NOMO-1 (cell line): ENCODE measurements around the gene HECTD1.
"Not testable (repeated sequence)": the region's sequence is repeated elsewhere in the genome, so short reads cannot be mapped to it uniquely, and the experiment has no call there.

Experiments
- DNase-seq, 2 experiments: peaks; one replicate each; lab custom pipeline; 2025; ENCODE audit not compliant: unreplicated experiment in 2 of 2; lab: John Stamatoyannopoulos, UW

The HECTD1 gene

DNA sequence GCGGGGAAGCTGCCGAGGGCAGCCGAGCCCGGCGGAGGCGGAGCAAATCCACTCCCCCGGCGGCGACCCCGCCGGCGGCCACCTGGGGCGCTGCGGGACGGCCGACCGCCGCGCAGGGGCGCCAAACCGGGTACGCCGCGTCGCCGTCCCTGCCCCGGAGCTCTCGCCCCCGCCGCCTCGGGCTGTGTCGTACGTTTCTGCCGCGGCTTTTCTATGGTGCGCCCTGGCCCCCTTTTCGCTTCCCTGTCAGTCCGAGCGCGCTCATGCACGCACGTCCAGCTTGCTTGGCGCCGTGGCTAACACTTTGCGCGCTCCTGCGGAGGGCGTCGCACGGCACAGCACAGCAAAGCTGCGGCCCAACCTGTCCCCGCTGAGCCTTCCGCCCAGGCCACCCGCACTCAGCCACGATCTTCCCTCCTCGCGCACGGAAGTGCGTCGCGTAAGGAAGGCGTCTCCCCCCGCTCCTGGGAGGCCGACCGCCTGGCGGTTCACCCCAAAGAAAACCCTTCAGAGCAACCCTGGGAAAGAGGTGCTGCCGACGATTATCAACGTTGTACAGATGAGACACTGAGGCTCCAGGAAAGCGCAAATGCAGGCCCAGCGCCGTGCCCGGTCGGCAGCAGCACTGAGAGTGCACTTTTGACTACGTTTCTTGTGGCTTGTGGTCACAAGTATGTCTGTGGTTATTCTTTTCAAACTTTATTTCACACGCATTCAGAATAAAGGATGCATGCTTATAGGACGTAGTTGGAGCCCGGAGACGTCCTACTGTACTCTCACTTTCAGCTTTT lies at the start of gene HECTD1:
Gene HECTD1, minus strand, starts transcription at position 39 of the 791 bp plus-strand sequence. CDS start 1,857 bp downstream, outside the sequence.
- peak; percentile 90 to 92 for DNase-seq

DNA sequence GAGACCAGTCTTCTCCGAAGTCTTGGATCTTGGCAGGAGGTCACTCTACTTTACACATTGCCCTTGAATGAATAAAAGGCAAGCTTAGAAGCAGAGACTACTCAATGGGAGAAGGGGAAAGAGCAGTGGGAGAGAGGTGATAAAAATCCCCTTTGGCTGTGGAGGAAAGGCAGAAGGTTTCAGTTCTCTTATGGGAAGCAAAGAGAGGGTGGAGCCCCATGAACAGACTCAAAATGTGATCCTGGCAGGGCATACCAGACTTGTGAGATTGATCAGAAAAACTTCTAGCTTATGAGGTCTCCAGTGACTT lies 49.6 kb upstream of the HECTD1 start:
- DNase-seq = no peak

- no peak for DNase-seq
These were observed 49.1 kb upstream of the HECTD1 start for GRCh38 chr14:31256534-31257243.

DNA sequence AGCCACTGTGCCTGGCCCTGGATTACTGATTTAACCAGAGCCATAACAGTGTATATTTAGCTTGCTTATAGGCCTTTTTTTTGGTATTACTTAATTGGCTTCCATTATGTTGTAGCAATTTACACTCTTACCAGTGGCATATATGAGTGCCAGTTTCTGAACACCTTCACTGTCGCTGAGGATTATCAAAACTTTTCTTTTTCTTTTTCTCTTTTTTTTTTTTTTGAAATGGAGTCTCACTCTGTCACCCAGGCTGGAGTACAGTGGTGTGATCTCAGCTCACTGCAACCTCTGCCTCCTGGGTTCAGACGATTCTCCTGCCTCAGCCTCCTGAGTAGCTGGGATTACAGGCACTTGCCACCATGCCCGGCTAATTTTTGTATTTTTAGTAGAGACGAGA lies 48.3 kb upstream of the HECTD1 start:
- not testable (repeated sequence) for DNase-seq

DNA sequence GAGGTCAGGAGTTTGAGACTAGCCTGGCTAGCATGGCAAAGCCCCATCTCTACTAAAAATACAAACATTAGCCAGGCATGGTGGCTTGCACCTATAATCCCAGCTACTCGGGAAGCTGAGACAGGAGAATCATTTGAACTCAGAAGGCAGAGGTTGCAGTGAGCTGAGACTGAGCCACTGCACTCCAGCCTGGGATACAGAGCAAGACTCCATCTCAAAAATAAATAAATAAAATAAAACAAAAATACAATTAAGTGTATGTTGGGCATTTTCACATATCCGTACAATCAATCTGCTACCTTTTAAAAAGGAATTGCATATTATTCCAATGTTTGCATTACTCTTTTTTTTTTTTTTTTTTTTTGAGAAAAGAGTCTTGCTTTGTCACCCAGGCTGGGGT lies 47.7 kb upstream of the HECTD1 start:
- DNase-seq = no peak

DNA sequence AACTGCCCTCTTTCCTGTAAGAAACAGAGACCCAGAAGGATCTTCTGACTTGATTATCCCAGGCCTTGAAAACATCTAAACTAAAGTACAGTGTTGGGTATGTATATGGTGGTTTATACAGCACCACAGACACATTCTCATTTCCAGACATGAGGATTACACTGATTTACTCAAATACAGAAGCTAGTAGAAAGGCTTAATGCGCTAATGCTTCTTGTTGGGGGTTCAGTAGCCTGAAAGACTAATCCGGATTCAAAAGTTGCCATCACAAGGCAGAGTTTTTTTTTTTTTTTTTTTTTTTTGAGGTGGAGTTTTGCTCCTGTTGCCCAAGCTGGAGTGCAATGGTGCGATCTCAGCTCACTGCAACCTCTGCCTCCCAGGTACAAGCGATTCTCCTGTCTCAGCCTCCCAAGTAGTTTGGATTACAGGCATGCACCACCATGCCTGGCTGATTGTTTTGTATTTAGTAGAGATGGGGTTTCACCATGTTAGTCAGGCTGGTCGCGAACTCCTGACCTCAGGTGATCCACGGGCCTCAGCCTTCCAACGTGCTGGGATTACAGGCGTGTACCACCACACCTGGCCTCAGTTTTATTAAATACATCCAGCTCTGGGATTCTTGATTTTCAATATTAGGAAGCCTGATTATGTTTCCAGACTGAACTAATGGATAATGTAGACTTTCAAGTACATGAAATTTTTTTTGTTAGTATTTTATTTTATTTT lies 46.3 kb upstream of the HECTD1 start:
- no peak for DNase-seq

GRCh38 chr14:31252865-31253264 lies 45.3 kb upstream of the HECTD1 start:
- DNase-seq = no peak

- no peak for DNase-seq
These were observed 43.7 kb upstream of the HECTD1 start for GRCh38 chr14:31251028-31251958.

DNA sequence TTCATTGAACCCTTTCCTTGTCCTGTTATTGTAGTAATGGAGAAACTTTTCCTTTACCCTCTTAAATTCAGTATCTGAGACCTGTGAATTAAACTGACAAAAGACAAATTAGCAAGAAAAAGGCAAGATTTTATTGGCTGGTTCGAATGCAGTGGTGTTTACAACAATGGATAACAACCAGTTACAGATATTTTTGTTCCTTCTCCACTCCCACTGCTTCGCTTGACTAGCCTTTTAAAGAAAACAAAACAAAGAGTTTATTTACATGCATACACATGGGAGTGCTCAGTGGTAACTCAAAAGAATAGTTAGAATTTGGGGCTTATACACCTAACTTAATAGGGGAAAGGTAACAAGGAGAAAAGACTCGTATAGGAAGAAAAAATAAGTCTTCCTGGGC lies 37.0 kb upstream of the HECTD1 start:
- DNase-seq = no peak

GRCh38 chr14:31243860-31244259 lies 36.3 kb upstream of the HECTD1 start:
- DNase-seq = peak in 1 of 2 experiments; percentile 9

- not testable (repeated sequence) for DNase-seq
These were observed 34.8 kb upstream of the HECTD1 start for GRCh38 chr14:31242161-31242940.

DNA sequence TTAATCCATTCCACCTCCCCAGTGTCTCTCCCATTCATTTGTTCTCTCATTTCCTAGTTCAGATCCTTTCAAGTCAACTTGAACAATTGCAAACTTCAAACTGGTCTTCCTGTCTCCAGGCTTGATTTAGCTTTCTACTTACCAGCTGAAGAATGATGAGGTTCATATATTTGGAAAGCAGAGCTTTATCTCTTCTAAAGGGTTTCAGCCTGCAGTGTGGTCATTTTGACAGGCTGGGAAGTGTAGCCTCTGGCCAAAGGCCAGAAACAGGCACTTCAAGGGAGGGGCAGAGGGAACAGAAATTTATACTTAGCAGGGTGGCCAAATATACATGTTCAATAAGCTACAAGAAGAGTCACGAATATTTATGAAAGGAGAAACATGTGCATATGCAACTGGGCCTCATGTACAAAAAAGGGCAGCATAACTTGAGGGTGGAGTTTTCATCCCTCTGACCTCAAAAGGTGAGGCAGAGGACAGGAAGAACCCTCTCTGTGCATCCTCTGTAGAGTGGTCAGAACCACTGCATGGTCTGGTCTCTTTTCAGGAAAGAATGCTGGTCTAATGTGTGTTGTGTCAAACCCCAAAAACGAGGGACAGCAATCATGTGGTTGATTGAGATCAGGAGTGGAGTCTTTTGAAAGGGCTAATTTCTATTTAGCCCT lies 34.0 kb upstream of the HECTD1 start:
- DNase-seq = no peak

DNA sequence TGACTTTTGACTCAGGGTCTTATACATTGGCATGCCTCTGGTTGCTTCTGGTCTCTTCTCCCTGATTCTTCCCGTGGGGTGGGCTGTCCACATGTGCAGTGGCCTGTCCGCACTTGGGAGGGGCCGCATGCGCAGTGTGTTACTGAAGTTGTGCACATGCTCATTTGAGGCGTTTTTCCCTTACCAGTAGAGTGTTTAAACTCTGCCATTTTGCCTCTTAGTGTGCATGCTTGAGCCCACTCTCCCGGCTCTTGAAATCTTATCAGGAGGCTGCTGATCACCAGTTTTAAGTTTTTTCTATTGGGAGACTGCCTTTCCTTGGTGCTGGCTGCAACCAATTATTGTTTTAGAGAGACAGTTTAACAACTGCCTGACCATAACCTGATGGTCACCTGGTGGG lies 32.1 kb upstream of the HECTD1 start:
- DNase-seq = no peak

DNA sequence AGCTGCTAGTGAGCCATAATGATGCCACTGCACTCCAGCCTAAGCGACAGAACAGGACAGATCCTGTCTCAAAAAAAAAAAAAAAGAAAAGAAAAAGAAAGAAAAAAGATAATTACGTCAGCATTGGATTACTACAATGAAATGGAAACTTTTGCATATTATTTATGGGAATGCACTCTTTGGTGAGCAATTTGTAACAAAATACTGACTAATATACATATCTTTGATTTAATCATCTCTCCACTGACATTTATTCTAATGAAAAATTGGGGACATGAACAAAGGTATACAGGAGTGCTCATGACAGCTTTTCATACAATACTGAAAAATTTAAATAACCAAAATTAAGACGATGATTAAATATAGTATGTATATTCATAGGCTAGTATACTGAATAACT lies 27.9 kb upstream of the HECTD1 start:
- DNase-seq = no peak

DNA sequence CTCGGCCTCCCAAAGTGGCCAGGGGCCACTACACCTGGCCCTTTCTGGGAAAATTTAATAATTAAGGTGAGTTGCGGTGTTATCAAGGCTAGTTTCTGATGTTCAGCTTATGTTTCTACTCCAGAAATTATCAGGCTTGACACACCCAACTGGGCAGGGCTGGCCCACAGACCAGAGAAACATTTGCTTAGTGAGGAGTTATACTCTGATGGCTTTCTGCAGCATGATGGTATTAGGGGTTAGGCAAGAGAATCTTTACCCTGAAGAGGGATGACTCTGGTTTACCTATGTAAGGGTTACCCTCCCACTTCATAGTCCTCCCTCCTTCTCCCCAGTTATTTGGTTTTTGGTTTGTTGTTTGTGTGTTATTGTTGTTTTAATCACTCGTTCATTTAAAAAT lies 24.5 kb upstream of the HECTD1 start:
- DNase-seq = no peak

GRCh38 chr14:31231272-31231671 lies 23.7 kb upstream of the HECTD1 start:
- DNase-seq = not testable (repeated sequence)

GRCh38 chr14:31230573-31230958 lies 23.0 kb upstream of the HECTD1 start:
- DNase-seq = no peak

- DNase-seq = peak; percentile 96 to 99
These were observed 22.3 kb upstream of the HECTD1 start for GRCh38 chr14:31229638-31230572.
